22Rv1 (cell line): ENCODE results near the gene ICAM1.

ENCODE experiments used
- H3K27ac ChIP-seq: fragments of 450-650 bp; 2 replicates; pipeline ENCODE4 v1.5.1; 2017
- CTCF ChIP-seq: fragments of 450-650 bp; IDR thresholded peaks from 2 replicates; pipeline ENCODE4 v1.5.1; 2017; ENCODE audit warnings: mild to moderate bottlenecking
- ZFX ChIP-seq: fragments of 450-650 bp; IDR thresholded peaks from 2 replicates; pipeline ENCODE4 v1.6.1; 2017; ENCODE audit warnings: antibody characterized with exemption, borderline replicate concordance

ICAM1 gene

DNA sequence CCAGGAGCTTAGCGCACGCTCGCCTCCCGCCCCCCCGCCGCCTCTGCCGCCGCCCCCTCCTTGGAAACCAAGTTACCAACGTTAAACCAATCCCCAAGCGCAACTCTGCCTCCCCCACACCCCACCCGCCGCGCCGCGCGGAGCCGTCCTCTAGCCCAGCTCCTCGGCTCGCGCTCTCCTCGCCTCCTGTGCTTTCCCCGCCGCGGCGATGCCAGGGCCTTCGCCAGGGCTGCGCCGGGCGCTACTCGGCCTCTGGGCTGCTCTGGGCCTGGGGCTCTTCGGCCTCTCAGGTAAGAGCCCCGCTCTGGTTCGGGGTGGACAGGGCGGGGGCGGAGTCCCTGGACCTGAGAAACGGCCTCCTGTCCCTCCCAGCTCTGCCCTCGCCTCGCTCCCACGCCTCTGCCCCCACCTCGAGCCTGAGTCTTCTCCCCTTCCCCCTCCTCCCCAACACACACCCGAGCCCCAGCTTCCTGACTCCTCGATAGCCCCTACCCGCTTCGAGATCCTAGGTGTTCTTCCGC lies 19.0 kb downstream of the ICAM1 start, which contains the start of gene ICAM5:
ICAM5 (plus strand) TSS at position 117 of the 521 bp plus-strand sequence; CDS start at position 209, 92 bp downstream.
- no peak for TF ChIP-seq ZFX
- no peak for TF ChIP-seq CTCF
- H3K27ac ChIP-seq = peak within 1 kb of the TSS; percentile 87

GRCh38 chr19:10290357-10290875 lies 19.5 kb downstream of the ICAM1 start:
- TF ChIP-seq CTCF (no peak), ZFX (no peak)
- H3K27ac ChIP-seq = peak overlapping the region; percentile 87

- TF ChIP-seq ZFX = no peak
- TF ChIP-seq CTCF = no peak
- H3K27ac ChIP-seq = peak overlapping the region; percentile 87
Observed at GRCh38 chr19:10290876-10291553, 20.1 kb downstream of the ICAM1 start.

DNA sequence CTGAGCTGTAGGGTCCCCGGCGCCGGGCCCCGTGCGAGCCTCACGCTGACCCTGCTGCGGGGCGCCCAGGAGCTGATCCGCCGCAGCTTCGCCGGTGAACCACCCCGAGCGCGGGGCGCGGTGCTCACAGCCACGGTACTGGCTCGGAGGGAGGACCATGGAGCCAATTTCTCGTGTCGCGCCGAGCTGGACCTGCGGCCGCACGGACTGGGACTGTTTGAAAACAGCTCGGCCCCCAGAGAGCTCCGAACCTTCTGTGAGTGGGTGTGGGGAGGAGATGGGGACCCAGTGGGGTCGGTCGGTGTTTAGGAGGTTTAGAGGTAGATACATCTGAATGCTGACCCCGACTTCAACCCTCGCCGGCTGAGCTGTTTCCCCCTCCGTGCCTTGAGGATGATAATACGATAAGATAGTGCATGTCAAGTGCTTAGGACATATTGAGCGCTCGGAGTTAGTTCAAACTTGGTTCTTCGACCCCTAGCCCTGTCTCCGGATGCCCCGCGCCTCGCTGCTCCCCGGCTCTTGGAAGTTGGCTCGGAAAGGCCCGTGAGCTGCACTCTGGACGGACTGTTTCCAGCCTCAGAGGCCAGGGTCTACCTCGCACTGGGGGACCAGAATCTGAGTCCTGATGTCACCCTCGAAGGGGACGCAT lies 20.8 kb downstream of the ICAM1 start:
- TF ChIP-seq CTCF = no peak
- no peak for TF ChIP-seq ZFX
- peak overlapping the region; percentile 87 for H3K27ac ChIP-seq

GRCh38 chr19:10292206-10292788 lies 21.4 kb downstream of the ICAM1 start:
- peak overlapping the region; percentile 87 for H3K27ac ChIP-seq
- TF ChIP-seq ZFX = no peak
- no peak for TF ChIP-seq CTCF

GRCh38 chr19:10292789-10293636 lies 22.1 kb downstream of the ICAM1 start:
- H3K27ac ChIP-seq = no peak overlapping the region
- no peak for TF ChIP-seq CTCF
- TF ChIP-seq ZFX = no peak
